ENCODE results near the gene OPCML.

OPCML gene

GRCh38 chr11:132457445-132457844 is 1074.9 kb downstream of the OPCML start:
- DNase-seq, result no peak
- H3K27me3 Mint-ChIP-seq (ENCODE audit: low read depth, poor library complexity), result peaks cover 10% of the 10 kb centered on the region
- no peak overlapping the region for H3K4me3 Mint-ChIP-seq
- H3K36me3 Mint-ChIP-seq (ENCODE audit: low read depth), result no peaks in the 10 kb centered on the region
- no peak overlapping the region for H3K27ac Mint-ChIP-seq
- TF ChIP-seq, protein P1, sequence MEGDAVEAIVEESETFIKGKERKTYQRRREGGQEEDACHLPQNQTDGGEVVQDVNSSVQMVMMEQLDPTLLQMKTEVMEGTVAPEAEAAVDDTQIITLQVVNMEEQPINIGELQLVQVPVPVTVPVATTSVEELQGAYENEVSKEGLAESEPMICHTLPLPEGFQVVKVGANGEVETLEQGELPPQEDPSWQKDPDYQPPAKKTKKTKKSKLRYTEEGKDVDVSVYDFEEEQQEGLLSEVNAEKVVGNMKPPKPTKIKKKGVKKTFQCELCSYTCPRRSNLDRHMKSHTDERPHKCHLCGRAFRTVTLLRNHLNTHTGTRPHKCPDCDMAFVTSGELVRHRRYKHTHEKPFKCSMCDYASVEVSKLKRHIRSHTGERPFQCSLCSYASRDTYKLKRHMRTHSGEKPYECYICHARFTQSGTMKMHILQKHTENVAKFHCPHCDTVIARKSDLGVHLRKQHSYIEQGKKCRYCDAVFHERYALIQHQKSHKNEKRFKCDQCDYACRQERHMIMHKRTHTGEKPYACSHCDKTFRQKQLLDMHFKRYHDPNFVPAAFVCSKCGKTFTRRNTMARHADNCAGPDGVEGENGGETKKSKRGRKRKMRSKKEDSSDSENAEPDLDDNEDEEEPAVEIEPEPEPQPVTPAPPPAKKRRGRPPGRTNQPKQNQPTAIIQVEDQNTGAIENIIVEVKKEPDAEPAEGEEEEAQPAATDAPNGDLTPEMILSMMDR (IDR thresholded peaks at IDR 0.05), result no peak
- peaks cover 51% of the 10 kb centered on the region for H3K4me1 Mint-ChIP-seq
- peaks cover 26% of the 10 kb centered on the region for H3K9me3 Mint-ChIP-seq

- TF ChIP-seq, protein P1 (IDR thresholded peaks at IDR 0.05), result no peak
- Mint-ChIP-seq H3K36me3 (ENCODE audit: low read depth) (no peaks in the 10 kb centered on the region), H3K9me3 (peaks cover 26% of the 10 kb centered on the region), H3K27ac (peak overlapping the region; percentile 53), H3K27me3 (ENCODE audit: low read depth, poor library complexity) (peaks cover 10% of the 10 kb centered on the region), H3K4me3 (peak overlapping the region; percentile 37), H3K4me1 (peaks cover 57% of the 10 kb centered on the region)
- DNase-seq, result peak; percentile 5
These were observed 1075.5 kb downstream of the OPCML start for GRCh38 chr11:132456751-132457328.

DNA sequence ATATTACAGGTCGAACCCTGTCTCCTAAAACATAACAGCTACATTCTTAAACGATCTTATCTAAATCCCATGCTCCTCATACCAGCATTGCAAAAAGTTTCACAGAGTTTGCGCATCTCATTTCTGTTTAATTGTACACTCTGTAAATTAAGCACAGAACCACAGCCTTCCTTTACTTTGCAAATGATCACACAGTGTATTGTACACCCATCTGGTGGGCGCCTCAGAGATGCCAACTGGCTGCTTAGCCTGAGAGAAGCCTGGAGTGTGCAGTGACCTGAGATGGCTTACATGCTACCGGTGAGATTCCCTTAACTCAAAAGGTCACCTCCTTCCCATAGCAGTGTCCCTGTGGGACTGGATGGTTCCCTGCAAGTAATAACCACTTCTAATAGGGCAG is 1077.3 kb downstream of the OPCML start:
- Mint-ChIP-seq H3K36me3 (ENCODE audit: low read depth) (no peaks in the 10 kb centered on the region), H3K9me3 (peaks cover 10% of the 10 kb centered on the region), H3K27ac (no peak overlapping the region), H3K27me3 (ENCODE audit: low read depth, poor library complexity) (peaks cover 11% of the 10 kb centered on the region), H3K4me3 (no peak overlapping the region), H3K4me1 (peaks cover 59% of the 10 kb centered on the region)
- TF ChIP-seq, protein P1 (IDR thresholded peaks at IDR 0.05), result no peak
- no peak for DNase-seq

GRCh38 chr11:132453406-132453805 is 1078.9 kb downstream of the OPCML start:
- H3K27ac Mint-ChIP-seq, result no peak overlapping the region
- no peaks in the 10 kb centered on the region for H3K9me3 Mint-ChIP-seq
- no peak overlapping the region for H3K4me3 Mint-ChIP-seq
- no peak for DNase-seq
- H3K27me3 Mint-ChIP-seq (ENCODE audit: low read depth, poor library complexity), result peaks cover 12% of the 10 kb centered on the region
- no peaks in the 10 kb centered on the region for H3K36me3 Mint-ChIP-seq (ENCODE audit: low read depth)
- peaks cover 59% of the 10 kb centered on the region for H3K4me1 Mint-ChIP-seq
- TF ChIP-seq, protein P1 (IDR thresholded peaks at IDR 0.05), result no peak

GRCh38 chr11:132452616-132453015 is 1079.7 kb downstream of the OPCML start:
- H3K9me3 Mint-ChIP-seq, result no peaks in the 10 kb centered on the region
- no peak overlapping the region for H3K4me3 Mint-ChIP-seq
- H3K36me3 Mint-ChIP-seq (ENCODE audit: low read depth), result no peaks in the 10 kb centered on the region
- H3K27ac Mint-ChIP-seq, result no peak overlapping the region
- peaks cover 54% of the 10 kb centered on the region for H3K4me1 Mint-ChIP-seq
- H3K27me3 Mint-ChIP-seq (ENCODE audit: low read depth, poor library complexity), result peaks cover 12% of the 10 kb centered on the region
- TF ChIP-seq, protein P1 (IDR thresholded peaks at IDR 0.05), result no peak
- no peak for DNase-seq

DNA sequence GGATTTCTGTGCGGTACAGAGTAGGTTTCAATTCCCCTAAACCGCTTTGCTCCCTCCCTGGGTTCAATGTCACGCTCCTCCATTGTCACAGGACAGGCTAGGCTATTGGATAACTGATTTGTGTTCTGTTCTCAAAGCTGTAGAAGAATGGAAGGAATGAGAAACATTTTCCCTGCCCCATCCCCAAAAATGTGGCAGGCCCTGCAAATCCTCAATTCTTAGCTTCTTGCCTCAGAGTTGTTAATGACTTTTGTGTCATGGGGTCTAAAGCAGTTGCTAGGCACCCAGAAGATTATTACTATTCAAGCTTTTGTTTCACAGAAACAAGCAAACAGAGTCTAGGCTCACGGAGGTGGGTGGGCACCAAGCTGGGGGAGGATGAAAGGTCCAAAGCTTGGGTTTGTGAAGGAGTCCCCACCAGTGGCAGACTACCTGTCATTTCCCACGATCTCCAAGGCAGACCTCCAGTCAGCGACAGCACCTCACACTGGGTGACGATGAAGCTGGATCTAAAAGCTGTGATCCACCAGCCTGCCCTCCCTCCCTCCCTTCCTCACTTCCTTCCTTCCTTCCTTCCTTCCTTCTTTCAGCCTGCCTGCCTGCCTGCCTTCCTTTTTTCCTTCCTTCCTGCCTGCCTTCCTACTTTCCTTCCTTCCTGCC is 1080.2 kb downstream of the OPCML start:
- Mint-ChIP-seq H3K4me3 (no peak overlapping the region), H3K36me3 (ENCODE audit: low read depth) (no peaks in the 10 kb centered on the region), H3K9me3 (no peaks in the 10 kb centered on the region), H3K27me3 (ENCODE audit: low read depth, poor library complexity) (peaks cover 12% of the 10 kb centered on the region), H3K4me1 (peaks cover 49% of the 10 kb centered on the region), H3K27ac (peak overlapping the region; percentile 37)
- TF ChIP-seq, protein P1 (IDR thresholded peaks at IDR 0.05), result no peak
- DNase-seq, result no peak

Measured in nephron progenitor cell (in vitro differentiated cells).